K562 (cell line): Measurements from ENCODE around the gene SFR1. TPM values are rescaled to one million over a fixed set of nuclear protein-coding genes. Genes with fewer than 3 reads are reported as not detected.

Experiments
- ARID2 ChIP-seq: fragments of 450-650 bp; IDR thresholded peaks from 2 replicates; pipeline ENCODE4 v1.6.1; 2017; ENCODE audit warnings: antibody characterized with exemption, mild to moderate bottlenecking
- BHLHE40 ChIP-seq: IDR thresholded peaks from 2 replicates; pipeline ENCODE4 v1.6.1; 2011; ENCODE audit warnings: low read length, improper control_type of control experiment
- COPS2 ChIP-seq: fragments of 450-650 bp; conservative IDR thresholded peaks from 2 replicates; pipeline ENCODE4 v1.6.1; 2016; ENCODE audit warnings: mild to moderate bottlenecking, moderate library complexity
- DDX20 ChIP-seq: fragments of 450-650 bp; IDR thresholded peaks from 2 replicates; pipeline ENCODE4 v1.6.1; 2016; ENCODE audit warnings: missing genetic modification characterization, low read depth, mild to moderate bottlenecking, missing compliant biosample characterization, moderate library complexity
- HMG20A ChIP-seq: fragments of 450-650 bp; formaldehyde crosslinking; conservative IDR thresholded peaks from 2 replicates; pipeline ENCODE4 v1.4.0; 2020; ENCODE audit warnings: mild to moderate bottlenecking, mixed read lengths
- KLF16 ChIP-seq: IDR thresholded peaks from 2 replicates; pipeline ENCODE4 v1.6.1; 2016; ENCODE audit warnings: antibody characterized with exemption
- MAZ ChIP-seq, 2 experiments: fragments of 450-650 bp in 1 of 2; sonication (generic) in 1 of 2; formaldehyde crosslinking; IDR thresholded peaks in 1 of 2; conservative IDR thresholded peaks in 1 of 2; 2 replicates each; pipeline versions ENCODE4 v1.4.0 to v1.5.0; 2020; ENCODE audit warnings: mild to moderate bottlenecking in 1 of 2, missing genetic modification reagents in 1 of 2
- MBD1 ChIP-seq: fragments of 250-450 bp; sonication (Bioruptor Pico); IDR thresholded peaks from 2 replicates; pipeline ENCODE4 v1.8.0; 2022; ENCODE audit warnings: inconsistent platforms
- MCM5 ChIP-seq: fragments of 450-650 bp; IDR thresholded peaks from 2 replicates; pipeline ENCODE4 v1.6.1; 2016; ENCODE audit warnings: low read depth
- PTBP1 ChIP-seq: fragments of 200-400 bp; formaldehyde crosslinking; IDR thresholded peaks from 2 replicates; pipeline ENCODE4 v1.6.1; 2017; ENCODE audit warnings: low read depth, low read length
- RBM39 ChIP-seq: fragments of 200-400 bp; formaldehyde crosslinking; optimal IDR thresholded peaks from 2 replicates; pipeline ENCODE3; 2018; ENCODE audit warnings: low read depth, low read length
- SIRT6 ChIP-seq: IDR thresholded peaks from one replicate; pipeline ENCODE4 v1.6.1; 2012; ENCODE audit warnings: low read depth, mild to moderate bottlenecking, control low read depth, inconsistent platforms, low read length, moderate library complexity
- SUPT5H ChIP-seq: fragments of 450-650 bp; IDR thresholded peaks from 2 replicates; pipeline ENCODE4 v1.6.1; 2016
- TCF3 ChIP-seq: sonication (generic); formaldehyde crosslinking; IDR thresholded peaks from 2 replicates; pipeline ENCODE4 v1.4.0; 2020; ENCODE audit warnings: mild to moderate bottlenecking, missing genetic modification reagents
- TEAD1 ChIP-seq, 2 experiments: fragments of 450-650 bp in 1 of 2; sonication (generic) in 1 of 2; formaldehyde crosslinking; IDR thresholded peaks; 2 replicates each; pipeline versions ENCODE4 v1.4.0 to v1.8.0; 2020 to 2022; ENCODE audit warnings: mild to moderate bottlenecking in 2 of 2, missing genetic modification reagents in 1 of 2
- XRCC5 ChIP-seq: fragments of 200-400 bp; formaldehyde crosslinking; IDR thresholded peaks from 2 replicates; pipeline ENCODE4 v1.6.1; 2017; ENCODE audit warnings: low read depth, mild to moderate bottlenecking, low read length
- ZHX1 ChIP-seq: fragments of 150-350 bp; conservative IDR thresholded peaks from 2 replicates; pipeline ENCODE4 v1.6.1; 2014; ENCODE audit warnings: low read length
- ZNF668 ChIP-seq: fragments of 250-450 bp; sonication (Bioruptor Pico); IDR thresholded peaks from 2 replicates; pipeline ENCODE4 v1.8.0; 2022; ENCODE audit warnings: mild to moderate bottlenecking, inconsistent platforms
- polyA plus RNA-seq, 8 experiments: library from polyadenylated mRNA; depleted of rRNA in 4 of 8; stranded (reverse) in 5 of 8; unstranded in 3 of 8; fragments of >200 nt; fragmentation: Nextera tagmentation in 2 of 8; fragmentation: Illumina TruSeq in 1 of 8; extraction: Ambion mirVana in 2 of 8; extraction: Trizol in 1 of 8; gene quantifications; 2 replicates each; pipeline versions ENCODE4 v1.2.1 to v1.2.3, GENCODE V29; 2011 to 2014; ENCODE audit warnings: inconsistent platforms in 1 of 8, missing spikeins in 1 of 8
- total RNA-seq, 7 experiments: library from RNA; depleted of rRNA in 6 of 7; stranded (reverse); fragments of >200 nt in 6 of 7; fragmentation: Illumina TruSeq in 2 of 7; extraction: Trizol in 2 of 7; gene quantifications; 2 replicates each; pipeline versions ENCODE4 v1.2.1 to v1.2.3, GENCODE V29; 2011 to 2021; ENCODE audit warnings: low replicate concordance in 1 of 7
- TF ChIP-seq, protein P1 (sequence below): sonication (generic); formaldehyde crosslinking; IDR thresholded peaks from 2 replicates; pipeline ENCODE4 v1.8.1; 2022; ENCODE audit warnings: missing genetic modification reagents
- TF ChIP-seq, protein P2 (sequence below): sonication (generic); formaldehyde crosslinking; IDR thresholded peaks from 2 replicates; pipeline ENCODE4 v1.9.0; 2022; ENCODE audit warnings: mild to moderate bottlenecking, missing genetic modification reagents

SFR1 gene
- total and polyA plus RNA-seq, 9 of the 15 experiments (the other 6 are each of a cell fraction or from before 2014, with no cell fraction given): 4.3 to 18.7 (median 9.1) TPM

- TF ChIP-seq, protein P1, sequence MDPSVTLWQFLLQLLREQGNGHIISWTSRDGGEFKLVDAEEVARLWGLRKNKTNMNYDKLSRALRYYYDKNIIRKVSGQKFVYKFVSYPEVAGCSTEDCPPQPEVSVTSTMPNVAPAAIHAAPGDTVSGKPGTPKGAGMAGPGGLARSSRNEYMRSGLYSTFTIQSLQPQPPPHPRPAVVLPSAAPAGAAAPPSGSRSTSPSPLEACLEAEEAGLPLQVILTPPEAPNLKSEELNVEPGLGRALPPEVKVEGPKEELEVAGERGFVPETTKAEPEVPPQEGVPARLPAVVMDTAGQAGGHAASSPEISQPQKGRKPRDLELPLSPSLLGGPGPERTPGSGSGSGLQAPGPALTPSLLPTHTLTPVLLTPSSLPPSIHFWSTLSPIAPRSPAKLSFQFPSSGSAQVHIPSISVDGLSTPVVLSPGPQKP (CRISPR knock-in tag): no peak
- TF ChIP-seq ARID2: no peak
- no peak for TF ChIP-seq HMG20A
- TF ChIP-seq MAZ (CRISPR knock-in tag; conservative IDR thresholded peaks at IDR 0.05 in 1 of 2, IDR thresholded peaks at IDR 0.05 in 1 of 2): peak; percentile 40 to 69; a peak in 3 of 4 replicates
- TF ChIP-seq SIRT6: no peak
- no peak for TF ChIP-seq TCF3 (CRISPR knock-in tag)
- no peak for TF ChIP-seq MCM5
- TF ChIP-seq MBD1 (CRISPR knock-in tag): no peak
- TF ChIP-seq ZNF668 (CRISPR knock-in tag): no peak
- TF ChIP-seq, protein P2, sequence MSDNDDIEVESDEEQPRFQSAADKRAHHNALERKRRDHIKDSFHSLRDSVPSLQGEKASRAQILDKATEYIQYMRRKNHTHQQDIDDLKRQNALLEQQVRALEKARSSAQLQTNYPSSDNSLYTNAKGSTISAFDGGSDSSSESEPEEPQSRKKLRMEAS (CRISPR knock-in tag): peak; percentile 50; the same call in 1 of the 2 replicates
- TF ChIP-seq KLF16: peak; percentile 43; the same call in 1 of the 2 replicates
- TF ChIP-seq PTBP1: no peak
- TF ChIP-seq TEAD1 (CRISPR knock-in tag; IDR thresholded peaks at IDR 0.05): peak; percentile 55 to 97; a peak in 3 of 4 replicates
- TF ChIP-seq SUPT5H: peak; percentile 77
- TF ChIP-seq XRCC5: no peak
- no peak for TF ChIP-seq RBM39
- no peak for TF ChIP-seq COPS2
- peak; percentile 11; the same call in 1 of the 2 replicates for TF ChIP-seq BHLHE40
- TF ChIP-seq DDX20: no peak
- TF ChIP-seq ZHX1: no peak
Observed at GRCh38 chr10:104121485-104122224, at the start of gene SFR1 (continued).
